Measurements from ENCODE around the gene FOXK1.

The FOXK1 gene

GRCh38 chr7:4779118-4779517 is 97.0 kb downstream of the FOXK1 start:
- Histone ChIP-seq H3K27ac (no peak overlapping the region), H3K9ac (no peak overlapping the region), H3K4me1 (peaks cover 19 to 35% (median 27%) of the 10 kb centered on the region in 10 experiments), H3K36me3 (peaks cover 52 to 68% (median 62%) of the 10 kb centered on the region in 11 experiments), H3K27me3 (no peaks in the 10 kb centered on the region), H3K4me2 (no peak overlapping the region), H3K4me3 (no peak overlapping the region), H4K20me1 (peaks cover 14 to 77% (median 73%) of the 10 kb centered on the region in 11 experiments; a peak in 21 of 22 replicates), H3K9me3 (replicated peaks in 1 of 11) (no peaks in the 10 kb centered on the region)
- no peak for TF ChIP-seq Cebpa-rat (IDR thresholded peaks at IDR 0.05)

GRCh38 chr7:4781366-4782069 is 99.4 kb downstream of the FOXK1 start:
- no peak overlapping the region for H3K27ac ChIP-seq
- no peak overlapping the region for H3K4me2 ChIP-seq
- no peak for TF ChIP-seq Cebpa-rat (IDR thresholded peaks at IDR 0.05)
- H3K9me3 ChIP-seq (replicated peaks in 1 of 11), result no peaks in the 10 kb centered on the region
- H3K4me3 ChIP-seq, result no peak overlapping the region
- no peaks in the 10 kb centered on the region for H3K27me3 ChIP-seq
- H3K9ac ChIP-seq, result no peak overlapping the region
- peaks cover 5 to 44% (median 15%) of the 10 kb centered on the region in 10 experiments for H3K4me1 ChIP-seq
- peaks cover 7 to 97% (median 81%) of the 10 kb centered on the region in 11 experiments; a peak in 21 of 22 replicates for H4K20me1 ChIP-seq
- H3K36me3 ChIP-seq, result peaks cover 75 to 91% (median 86%) of the 10 kb centered on the region in 11 experiments

- H3K4me1 ChIP-seq, result peaks cover 0 to 33% (median 6%) of the 10 kb centered on the region in 10 experiments; a peak in 9 of 20 replicates
- no peak overlapping the region for H3K27ac ChIP-seq
- TF ChIP-seq Cebpa-rat (IDR thresholded peaks at IDR 0.05), result no peak
- no peak overlapping the region for H3K4me3 ChIP-seq
- peaks cover 7 to 97% (median 80%) of the 10 kb centered on the region in 11 experiments; a peak in 21 of 22 replicates for H4K20me1 ChIP-seq
- H3K4me2 ChIP-seq, result no peak overlapping the region
- H3K36me3 ChIP-seq, result peaks cover 84 to 92% (median 90%) of the 10 kb centered on the region in 11 experiments
- no peak overlapping the region; a peak in 1 of 22 replicates for H3K9ac ChIP-seq
- H3K27me3 ChIP-seq, result no peaks in the 10 kb centered on the region
- no peaks in the 10 kb centered on the region for H3K9me3 ChIP-seq (replicated peaks in 1 of 11)
These were observed 100.5 kb downstream of the FOXK1 start for GRCh38 chr7:4782333-4783291.

GRCh38 chr7:4783292-4783652 is 101.2 kb downstream of the FOXK1 start:
- H3K36me3 ChIP-seq, result peaks cover 84 to 92% (median 90%) of the 10 kb centered on the region in 11 experiments
- TF ChIP-seq Cebpa-rat (IDR thresholded peaks at IDR 0.05), result no peak

GRCh38 chr7:4783762-4784351 is 101.8 kb downstream of the FOXK1 start:
- TF ChIP-seq Cebpa-rat (IDR thresholded peaks at IDR 0.05), result no peak
- no peak overlapping the region for H3K4me3 ChIP-seq
- no peaks in the 10 kb centered on the region for H3K27me3 ChIP-seq
- peaks cover 88 to 96% (median 95%) of the 10 kb centered on the region in 11 experiments for H3K36me3 ChIP-seq
- no peak overlapping the region for H3K27ac ChIP-seq
- H3K9ac ChIP-seq, result peak overlapping the region in 1 of 11 experiments; percentile 10; a peak in 1 of 22 replicates
- no peaks in the 10 kb centered on the region for H3K9me3 ChIP-seq (replicated peaks in 1 of 11)
- peaks cover 0 to 97% (median 78%) of the 10 kb centered on the region in 11 experiments; a peak in 20 of 22 replicates for H4K20me1 ChIP-seq
- H3K4me1 ChIP-seq, result peaks cover 0 to 24% (median 0%) of the 10 kb centered on the region in 10 experiments; a peak in 8 of 20 replicates
- peak overlapping the region in 1 of 11 experiments; percentile 48; a peak in 1 of 22 replicates for H3K4me2 ChIP-seq

More at GRCh38 chr7:4783292-4783652, 101.2 kb downstream of the FOXK1 start:
- Histone ChIP-seq H3K4me2 (no peak overlapping the region), H3K9me3 (replicated peaks in 1 of 11) (no peaks in the 10 kb centered on the region), H3K4me1 (peaks cover 0 to 26% (median under 1%) of the 10 kb centered on the region in 10 experiments; a peak in 8 of 20 replicates), H3K27me3 (no peaks in the 10 kb centered on the region), H3K4me3 (no peak overlapping the region), H3K9ac (peak overlapping the region in 1 of 11 experiments; percentile 10; a peak in 1 of 22 replicates), H4K20me1 (peaks cover 1 to 97% (median 80%) of the 10 kb centered on the region in 11 experiments; a peak in 21 of 22 replicates), H3K27ac (no peak overlapping the region)

GRCh38 chr7:4784799-4785198 is 102.7 kb downstream of the FOXK1 start:
- Histone ChIP-seq H4K20me1 (peaks cover 0 to 100% (median 77%) of the 10 kb centered on the region in 11 experiments; a peak in 20 of 22 replicates), H3K9me3 (replicated peaks in 1 of 11) (no peaks in the 10 kb centered on the region), H3K27ac (peak overlapping the region in 3 of 11 experiments; percentile 13 to 27 (median 20); a peak in 3 of 22 replicates), H3K36me3 (peaks cover 90 to 100% (median 98%) of the 10 kb centered on the region in 11 experiments), H3K4me3 (no peak overlapping the region), H3K9ac (peak overlapping the region in 3 of 11 experiments; percentile 20 to 66 (median 25); a peak in 5 of 22 replicates), H3K4me2 (peak overlapping the region in 4 of 11 experiments; percentile 35 to 72 (median 45); a peak in 5 of 22 replicates), H3K4me1 (peaks cover 0 to 24% (median 0%) of the 10 kb centered on the region in 10 experiments; a peak in 8 of 20 replicates), H3K27me3 (no peaks in the 10 kb centered on the region)
- no peak for TF ChIP-seq Cebpa-rat (IDR thresholded peaks at IDR 0.05)

GRCh38 chr7:4785371-4785770 is 103.3 kb downstream of the FOXK1 start:
- peak overlapping the region in 4 of 11 experiments; percentile 35 to 72 (median 45); a peak in 7 of 22 replicates for H3K4me2 ChIP-seq
- peak overlapping the region in 3 of 11 experiments; percentile 20 to 66 (median 25); a peak in 5 of 22 replicates for H3K9ac ChIP-seq
- no peak for TF ChIP-seq Cebpa-rat (IDR thresholded peaks at IDR 0.05)
- no peaks in the 10 kb centered on the region for H3K27me3 ChIP-seq
- H3K36me3 ChIP-seq, result peaks cover 88 to 99% (median 97%) of the 10 kb centered on the region in 11 experiments
- peaks cover 0 to 28% (median 0%) of the 10 kb centered on the region in 10 experiments; a peak in 8 of 20 replicates for H3K4me1 ChIP-seq
- no peaks in the 10 kb centered on the region for H3K9me3 ChIP-seq (replicated peaks in 1 of 11)
- H3K27ac ChIP-seq, result peak overlapping the region in 3 of 11 experiments; percentile 13 to 27 (median 20); a peak in 3 of 22 replicates
- peaks cover 0 to 100% (median 76%) of the 10 kb centered on the region in 11 experiments; a peak in 19 of 22 replicates for H4K20me1 ChIP-seq
- no peak overlapping the region for H3K4me3 ChIP-seq

- H3K27me3 ChIP-seq, result no peaks in the 10 kb centered on the region
- peaks cover 2 to 34% (median 3%) of the 10 kb centered on the region in 10 experiments; a peak in 18 of 20 replicates for H3K4me1 ChIP-seq
- peaks cover 88 to 99% (median 97%) of the 10 kb centered on the region in 11 experiments for H3K36me3 ChIP-seq
- no peak overlapping the region for H3K27ac ChIP-seq
- no peaks in the 10 kb centered on the region for H3K9me3 ChIP-seq (replicated peaks in 1 of 11)
- H3K9ac ChIP-seq, result no peak overlapping the region
- H3K4me3 ChIP-seq, result no peak overlapping the region
- peaks cover 0 to 100% (median 76%) of the 10 kb centered on the region in 11 experiments; a peak in 19 of 22 replicates for H4K20me1 ChIP-seq
- no peak for TF ChIP-seq Cebpa-rat (IDR thresholded peaks at IDR 0.05)
- peak overlapping the region in 1 of 11 experiments; percentile 72; a peak in 1 of 22 replicates for H3K4me2 ChIP-seq
These were observed 103.9 kb downstream of the FOXK1 start for GRCh38 chr7:4786015-4786414.

Measured in BLaER1 treated with 17β-estradiol and CSF1 and Interleukin-3, amounts not matched to agents 10 nM and 100 nM (cell line).